Lung (tissue), 12 donors: Measurements from ENCODE around the gene MYL10. TPM values are rescaled to one million over a fixed set of nuclear protein-coding genes. Genes with fewer than 3 reads are reported as not detected.

Source experiments
- ATAC-seq: fragments of 200-7000 bp; cut with Tn5 transposase; one replicate; pipeline ENCODE4 v1.9.1; 2020; ENCODE audit warnings: moderate number of reproducible peaks; ENCODE audit not compliant: insufficient read depth, low FRiP score
- DNase-seq, 3 donors: peaks; one replicate each; pipeline ENCODE4 v3.0.0-alpha.2; 2013 to 2017
- H3K27ac ChIP-seq, 2 donors: one replicate each; pipeline ENCODE4 v1.5.1; 2013; ENCODE audit warnings: mild to moderate bottlenecking in 2 of 2, moderate library complexity in 2 of 2, control low read depth in 1 of 2, inconsistent platforms in 1 of 2, low read depth in 1 of 2, low read length in 1 of 2
- H3K27me3 ChIP-seq, 3 donors: one replicate each; pipeline ENCODE4 v1.5.1; 2013; ENCODE audit warnings: low read length in 2 of 3; ENCODE audit not compliant: control insufficient read depth in 3 of 3, insufficient read depth in 3 of 3
- H3K36me3 ChIP-seq, 4 donors: one replicate each; pipeline ENCODE4 v1.5.1; 2013; ENCODE audit warnings: low read length in 4 of 4, mild to moderate bottlenecking in 1 of 4, moderate library complexity in 1 of 4; ENCODE audit not compliant: control insufficient read depth in 4 of 4, insufficient read depth in 4 of 4
- H3K4me1 ChIP-seq, 5 donors: one replicate each; pipeline ENCODE4 v1.5.1; 2013; ENCODE audit warnings: low read length in 5 of 5, mild to moderate bottlenecking in 2 of 5, moderate library complexity in 1 of 5; ENCODE audit not compliant: control insufficient read depth in 5 of 5, insufficient read depth in 5 of 5
- H3K4me3 ChIP-seq: one replicate; pipeline ENCODE4 v1.5.1; 2013; ENCODE audit warnings: mild to moderate bottlenecking, control low read depth, moderate library complexity
- H3K9ac ChIP-seq, 2 donors: one replicate each; pipeline ENCODE4 v1.5.1; 2013; ENCODE audit warnings: low read length in 2 of 2, control low read depth in 1 of 2; ENCODE audit not compliant: insufficient read depth in 1 of 2
- H3K9me3 ChIP-seq, 4 donors: one replicate each; pipeline ENCODE4 v1.5.1; 2013; ENCODE audit warnings: low read length in 3 of 4, mild to moderate bottlenecking in 1 of 4, moderate library complexity in 1 of 4; ENCODE audit not compliant: control insufficient read depth in 4 of 4, insufficient read depth in 3 of 4
- CTCF ChIP-seq: IDR thresholded peaks from 2 replicates; pipeline ENCODE4 v1.5.1; 2012; ENCODE audit warnings: mild to moderate bottlenecking; ENCODE audit errors: control extremely low read depth, extremely low read depth
- WGBS, 2 donors: extraction: QIAGEN DNeasy Blood & Tissue Kit; methylation state at CpG; one replicate each; pipeline ENCODE4 v1.1.7; 2013; 5-methylcytosine and 5-hydroxymethylcytosine counted together
- polyA plus RNA-seq, 2 donors: library from polyadenylated mRNA; stranded (reverse); fragments of 200-250 nt; gene quantifications; one replicate each; pipeline ENCODE4 v1.2.1, GENCODE V29; 2013
- total RNA-seq, 2 donors: library from RNA; depleted of rRNA in 1 of 2; stranded (reverse); fragments of >200 nt in 1 of 2; gene quantifications; one replicate each; pipeline ENCODE4 v1.2.1, GENCODE V29; 2014 to 2021
- donor health status: control.
- donor health status: control.
- donor health status: Bipolar disorder and iron deficiency.
- donor health status: healthy.
- donor health status: DM: yes; HTN: yes; CAD: no.

Gene MYL10
- total and polyA plus RNA-seq, 4 donors = not detected

GRCh38 chr7:101671371-101672356 is 42.6 kb upstream of the MYL10 start:
- Histone ChIP-seq H3K36me3 (no peaks in the 10 kb centered on the region), H3K27me3 (peaks cover 0 to 4% (median 0%) of the 10 kb centered on the region in 3 donors), H3K4me3 (no peak overlapping the region), H3K4me1 (no peaks in the 10 kb centered on the region), H3K9ac (no peak overlapping the region), H3K27ac (no peak overlapping the region), H3K9me3 (peaks cover 0 to 11% (median 0%) of the 10 kb centered on the region in 4 donors)
- DNase-seq (peak; percentile 37 to 82 (median 63)), ATAC-seq (no peak)
- WGBS, 2 donors = 81 to 87% methylated on average over 12 of the region's 12 CpGs
- no peak for TF ChIP-seq CTCF

GRCh38 chr7:101669307-101669706 is 40.2 kb upstream of the MYL10 start:
- Histone ChIP-seq H3K36me3 (no peaks in the 10 kb centered on the region), H3K4me3 (no peak overlapping the region), H3K27ac (no peak overlapping the region), H3K27me3 (peaks cover 0 to 4% (median 0%) of the 10 kb centered on the region in 3 donors), H3K9ac (no peak overlapping the region), H3K9me3 (peaks cover 0 to 12% (median 0%) of the 10 kb centered on the region in 4 donors), H3K4me1 (no peaks in the 10 kb centered on the region)
- ATAC-seq (no peak), DNase-seq (no peak)
- TF ChIP-seq CTCF = no peak
- 81 to 87% methylated on average over 1 of the region's 1 CpG for WGBS, 2 donors

- Histone ChIP-seq H3K27ac (no peak overlapping the region), H3K4me1 (no peaks in the 10 kb centered on the region), H3K4me3 (no peak overlapping the region), H3K36me3 (no peaks in the 10 kb centered on the region), H3K9me3 (peaks cover 0 to 14% (median 0%) of the 10 kb centered on the region in 4 donors), H3K27me3 (peaks cover 0 to 4% (median 0%) of the 10 kb centered on the region in 3 donors), H3K9ac (no peak overlapping the region)
- ATAC-seq (no peak), DNase-seq (no peak)
- no peak for TF ChIP-seq CTCF
- 95 to 96% methylated on average over 2 of the region's 2 CpGs for WGBS, 2 donors
Measured at GRCh38 chr7:101668726-101669125, 39.6 kb upstream of the MYL10 start.
